HFF-Myc (cell line): ENCODE measurements around the gene PLXNB2.

Experiments used
- DNase-seq: peaks from one replicate; pipeline ENCODE4 v3.0.0-alpha.2; 2011; ENCODE audit warnings: low read depth; ENCODE audit errors: extremely low read depth
- H3K4me3 ChIP-seq: replicated peaks from 2 replicates; pipeline ENCODE4 v1.5.1; 2011; ENCODE audit warnings: low read depth, mild to moderate bottlenecking, control low read depth, low read length
- TF ChIP-seq, protein P1 (sequence below): IDR thresholded peaks from 2 replicates; pipeline ENCODE4 v1.5.1; 2012; ENCODE audit warnings: mild to moderate bottlenecking, low read depth, low read length, control low read depth; ENCODE audit errors: missing control alignments

PLXNB2 gene

DNA sequence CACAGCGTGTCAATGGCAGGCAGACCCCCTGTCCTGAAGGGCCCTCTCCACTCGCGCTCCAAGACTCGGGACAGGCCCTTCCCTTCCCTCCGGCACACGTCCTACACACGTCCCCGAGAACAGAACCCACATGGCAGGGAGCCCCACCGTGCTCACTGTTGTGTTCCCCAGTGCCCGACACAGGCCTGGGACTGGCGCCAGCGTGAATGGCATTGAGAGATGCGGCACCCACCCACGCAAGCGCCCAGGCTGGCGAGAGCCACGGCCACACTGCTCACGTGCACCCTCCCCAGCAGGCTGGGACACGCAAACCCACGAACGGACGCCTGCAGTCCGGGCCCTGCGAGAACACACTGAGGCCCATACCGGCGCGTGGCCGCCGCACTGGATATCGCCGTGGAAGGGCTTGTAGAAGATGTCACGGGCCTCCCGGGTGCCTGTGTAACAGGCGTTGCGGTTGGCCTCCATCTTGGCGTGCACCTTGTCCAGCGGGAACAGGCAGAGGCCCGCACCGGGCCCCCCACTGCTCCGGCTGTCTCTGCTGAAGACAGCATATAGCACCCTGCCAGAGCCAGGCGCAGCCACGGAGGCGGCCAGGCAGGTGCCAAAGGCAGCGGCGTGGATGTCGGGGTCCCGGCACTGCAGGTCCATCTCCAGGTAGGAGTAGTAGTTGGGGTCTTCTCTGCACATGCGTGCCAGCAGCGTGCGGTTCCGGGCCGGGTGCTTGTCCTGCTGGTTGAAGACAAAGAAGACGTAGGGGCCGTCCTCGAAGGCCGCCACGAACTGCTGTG lies 18.1 kb downstream of the PLXNB2 start:
- DNase-seq = no peak
- TF ChIP-seq, protein P1, sequence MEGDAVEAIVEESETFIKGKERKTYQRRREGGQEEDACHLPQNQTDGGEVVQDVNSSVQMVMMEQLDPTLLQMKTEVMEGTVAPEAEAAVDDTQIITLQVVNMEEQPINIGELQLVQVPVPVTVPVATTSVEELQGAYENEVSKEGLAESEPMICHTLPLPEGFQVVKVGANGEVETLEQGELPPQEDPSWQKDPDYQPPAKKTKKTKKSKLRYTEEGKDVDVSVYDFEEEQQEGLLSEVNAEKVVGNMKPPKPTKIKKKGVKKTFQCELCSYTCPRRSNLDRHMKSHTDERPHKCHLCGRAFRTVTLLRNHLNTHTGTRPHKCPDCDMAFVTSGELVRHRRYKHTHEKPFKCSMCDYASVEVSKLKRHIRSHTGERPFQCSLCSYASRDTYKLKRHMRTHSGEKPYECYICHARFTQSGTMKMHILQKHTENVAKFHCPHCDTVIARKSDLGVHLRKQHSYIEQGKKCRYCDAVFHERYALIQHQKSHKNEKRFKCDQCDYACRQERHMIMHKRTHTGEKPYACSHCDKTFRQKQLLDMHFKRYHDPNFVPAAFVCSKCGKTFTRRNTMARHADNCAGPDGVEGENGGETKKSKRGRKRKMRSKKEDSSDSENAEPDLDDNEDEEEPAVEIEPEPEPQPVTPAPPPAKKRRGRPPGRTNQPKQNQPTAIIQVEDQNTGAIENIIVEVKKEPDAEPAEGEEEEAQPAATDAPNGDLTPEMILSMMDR = no peak
- no peak overlapping the region for H3K4me3 ChIP-seq

DNA sequence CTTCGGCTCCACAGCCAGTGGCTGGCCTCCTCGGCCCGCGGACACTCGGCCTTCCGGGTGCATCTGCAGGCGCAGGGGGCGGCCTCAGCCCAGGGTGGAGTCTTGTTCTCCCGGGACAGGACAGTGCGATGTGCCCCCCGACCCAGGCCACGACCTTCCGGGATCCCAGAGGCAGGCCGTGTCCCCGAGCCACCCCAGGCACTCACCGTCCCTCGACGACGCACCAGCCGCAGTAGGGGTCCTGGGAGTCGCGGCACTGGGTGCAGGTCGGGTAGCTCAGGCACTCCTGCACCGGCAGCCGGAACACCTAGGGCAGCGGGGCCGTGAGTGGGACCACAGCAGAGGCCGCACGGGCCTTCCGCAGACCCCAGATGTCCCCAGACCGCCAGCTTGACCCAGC lies 19.7 kb downstream of the PLXNB2 start:
- H3K4me3 ChIP-seq = no peak overlapping the region
- no peak for DNase-seq
- TF ChIP-seq, protein P1 = no peak

DNA sequence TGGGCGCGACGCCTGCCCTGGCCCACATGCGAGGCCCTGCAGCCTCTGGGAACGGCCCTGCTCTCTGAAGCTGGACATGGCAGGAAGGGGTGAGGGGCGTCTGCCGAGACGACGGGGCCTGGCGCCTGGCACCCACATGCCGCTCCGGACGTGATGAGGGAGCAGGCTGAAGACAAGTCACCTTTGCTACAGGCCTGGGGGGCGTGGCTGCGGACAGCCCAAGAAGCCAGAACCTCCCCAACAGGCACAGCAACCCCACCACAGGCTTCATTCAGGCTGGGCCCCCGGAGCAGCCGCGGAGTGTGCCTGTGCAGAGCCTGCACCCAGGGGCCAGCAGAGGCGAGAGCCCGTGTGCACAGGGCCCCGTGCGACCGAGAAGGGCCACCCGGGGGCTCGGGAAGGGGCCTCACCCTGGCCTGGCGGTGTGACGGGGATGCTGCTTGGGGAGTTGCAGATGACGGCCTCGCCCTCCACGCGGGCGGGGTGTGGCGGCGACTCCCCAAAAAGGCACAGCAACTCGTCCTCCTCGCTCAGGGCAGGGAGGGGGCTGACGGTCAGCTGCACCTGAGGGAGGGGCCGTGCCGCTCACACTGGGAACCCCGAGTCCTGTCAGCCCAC lies 20.6 kb downstream of the PLXNB2 start:
- DNase-seq = no peak
- no peak overlapping the region for H3K4me3 ChIP-seq
- TF ChIP-seq, protein P1 = no peak

DNA sequence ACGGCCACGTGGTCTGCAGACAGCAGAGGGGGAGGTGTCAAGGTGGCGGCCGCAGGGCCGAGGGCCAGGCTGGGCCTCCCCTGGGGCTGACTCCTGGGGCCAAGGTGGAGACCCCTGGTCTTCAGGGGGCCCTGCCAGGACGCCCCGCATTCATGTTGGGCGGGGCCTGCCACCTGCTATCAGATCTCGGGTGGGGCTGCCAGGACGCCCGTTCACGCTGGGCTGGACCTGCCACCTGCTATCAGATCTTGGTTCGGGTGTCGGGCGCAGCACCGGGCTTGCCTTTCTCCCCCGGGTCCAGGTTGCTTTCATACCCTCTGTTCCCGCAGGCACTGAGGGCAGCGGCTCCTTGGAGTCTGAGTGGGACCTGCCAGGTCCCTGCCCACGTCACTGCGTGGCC lies 21.2 kb downstream of the PLXNB2 start:
- H3K4me3 ChIP-seq = no peak overlapping the region
- DNase-seq = no peak
- TF ChIP-seq, protein P1 = no peak

DNA sequence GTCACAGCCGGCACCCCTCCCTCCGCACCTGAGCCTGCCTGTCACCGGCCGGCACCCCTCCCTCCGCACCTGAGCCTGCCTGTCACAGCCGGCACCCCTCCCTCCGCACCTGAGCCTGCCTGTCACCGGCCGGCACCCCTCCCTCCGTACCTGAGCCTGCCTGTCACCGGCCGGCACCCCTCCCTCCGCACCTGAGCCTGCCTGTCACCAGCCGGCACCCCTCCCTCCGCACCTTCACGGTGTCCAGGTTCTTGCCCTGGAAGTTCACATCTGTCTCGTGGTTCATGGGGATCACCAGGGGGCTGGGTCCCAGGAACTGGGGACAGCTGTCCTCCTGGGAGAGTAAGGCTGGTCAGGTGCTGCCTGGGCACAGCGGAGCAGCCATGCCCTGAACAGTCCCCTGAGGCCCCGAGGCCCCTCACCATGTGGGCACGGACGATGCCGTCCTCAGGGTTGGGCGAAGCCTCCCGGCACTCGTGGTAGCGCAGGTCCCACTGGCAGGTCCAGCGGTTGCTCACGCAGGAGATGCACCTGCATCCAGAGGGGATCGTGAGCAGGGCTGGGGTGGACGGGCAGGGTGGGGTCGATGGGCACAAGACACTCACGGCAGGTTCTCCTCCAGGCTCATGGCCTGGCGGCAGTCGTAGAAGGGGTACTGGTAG lies 21.7 kb downstream of the PLXNB2 start:
- TF ChIP-seq, protein P1 = no peak
- no peak for DNase-seq
- H3K4me3 ChIP-seq = no peak overlapping the region

DNA sequence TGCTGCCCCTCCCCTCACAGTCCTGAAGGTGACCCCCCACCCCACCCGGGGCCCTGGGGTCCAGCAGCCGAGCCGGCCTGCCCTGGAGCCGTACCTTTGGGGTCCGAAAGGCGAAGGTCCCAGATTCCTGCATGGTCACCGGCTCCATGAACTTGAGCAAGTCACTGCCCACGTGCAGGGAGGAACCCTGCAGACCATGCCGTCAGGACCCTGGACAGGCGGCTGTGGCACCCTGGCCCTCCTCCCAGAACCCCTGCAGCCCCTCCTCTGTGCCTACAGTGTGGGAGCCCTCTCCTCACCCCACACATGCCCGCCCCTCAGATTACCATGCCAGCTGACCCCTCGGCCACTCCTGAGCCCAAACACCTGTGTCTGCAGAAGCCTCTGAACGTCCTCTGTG lies 23.0 kb downstream of the PLXNB2 start:
- no peak overlapping the region for H3K4me3 ChIP-seq
- TF ChIP-seq, protein P1 = no peak
- DNase-seq = no peak
